GM10266 (cell line): ENCODE measurements around the gene GCGR.

Experiments
- DNase-seq: peaks from one replicate; pipeline ENCODE4 v3.0.0; 2012; ENCODE audit errors: extremely low spot score
- TF ChIP-seq, protein P1 (sequence below): IDR thresholded peaks from 2 replicates; pipeline ENCODE4 v1.5.1; 2012; ENCODE audit warnings: mild to moderate bottlenecking, low read depth; ENCODE audit not compliant: control insufficient read depth, insufficient read depth; ENCODE audit errors: missing control alignments

Gene GCGR

DNA sequence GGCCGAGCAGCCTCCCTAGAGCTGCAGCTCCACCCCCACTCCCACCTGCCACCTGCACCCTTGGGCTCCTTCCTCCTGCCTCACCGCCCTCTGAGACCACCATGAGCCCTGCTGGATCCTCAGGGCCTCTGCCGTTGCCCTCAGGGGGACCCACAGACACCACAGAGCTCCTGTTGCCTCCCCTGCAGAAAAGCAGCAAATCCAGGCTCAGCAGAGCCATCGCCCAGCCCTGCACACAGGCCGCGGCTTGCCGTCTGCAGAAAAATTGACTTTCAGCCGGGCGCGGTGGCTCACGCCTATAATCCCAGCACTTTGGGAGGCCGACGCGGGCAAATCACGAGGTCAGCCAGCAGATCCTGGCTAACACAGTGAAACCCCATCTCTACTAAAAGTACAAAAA is 37.9 kb downstream of the GCGR start:
- no peak for DNase-seq
- TF ChIP-seq, protein P1, sequence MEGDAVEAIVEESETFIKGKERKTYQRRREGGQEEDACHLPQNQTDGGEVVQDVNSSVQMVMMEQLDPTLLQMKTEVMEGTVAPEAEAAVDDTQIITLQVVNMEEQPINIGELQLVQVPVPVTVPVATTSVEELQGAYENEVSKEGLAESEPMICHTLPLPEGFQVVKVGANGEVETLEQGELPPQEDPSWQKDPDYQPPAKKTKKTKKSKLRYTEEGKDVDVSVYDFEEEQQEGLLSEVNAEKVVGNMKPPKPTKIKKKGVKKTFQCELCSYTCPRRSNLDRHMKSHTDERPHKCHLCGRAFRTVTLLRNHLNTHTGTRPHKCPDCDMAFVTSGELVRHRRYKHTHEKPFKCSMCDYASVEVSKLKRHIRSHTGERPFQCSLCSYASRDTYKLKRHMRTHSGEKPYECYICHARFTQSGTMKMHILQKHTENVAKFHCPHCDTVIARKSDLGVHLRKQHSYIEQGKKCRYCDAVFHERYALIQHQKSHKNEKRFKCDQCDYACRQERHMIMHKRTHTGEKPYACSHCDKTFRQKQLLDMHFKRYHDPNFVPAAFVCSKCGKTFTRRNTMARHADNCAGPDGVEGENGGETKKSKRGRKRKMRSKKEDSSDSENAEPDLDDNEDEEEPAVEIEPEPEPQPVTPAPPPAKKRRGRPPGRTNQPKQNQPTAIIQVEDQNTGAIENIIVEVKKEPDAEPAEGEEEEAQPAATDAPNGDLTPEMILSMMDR = no peak

DNA sequence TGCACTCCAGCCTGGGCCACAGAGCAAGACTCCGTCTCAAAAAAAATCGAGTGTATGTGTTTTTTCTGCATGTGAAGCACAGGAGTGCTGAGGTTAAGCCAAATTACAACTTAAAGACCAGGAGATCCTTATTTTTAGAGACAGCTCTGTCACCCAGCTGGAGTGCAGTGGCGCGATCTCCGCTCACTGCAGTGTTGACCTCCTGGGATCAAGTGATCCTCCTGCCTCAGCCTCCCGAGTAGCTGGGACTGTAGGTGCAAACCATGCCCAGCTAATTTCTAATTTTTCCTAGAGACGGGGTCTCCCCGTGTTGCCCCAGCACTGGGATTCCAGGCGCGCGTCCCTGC is 38.4 kb downstream of the GCGR start:
- DNase-seq = no peak
- TF ChIP-seq, protein P1 = no peak

DNA sequence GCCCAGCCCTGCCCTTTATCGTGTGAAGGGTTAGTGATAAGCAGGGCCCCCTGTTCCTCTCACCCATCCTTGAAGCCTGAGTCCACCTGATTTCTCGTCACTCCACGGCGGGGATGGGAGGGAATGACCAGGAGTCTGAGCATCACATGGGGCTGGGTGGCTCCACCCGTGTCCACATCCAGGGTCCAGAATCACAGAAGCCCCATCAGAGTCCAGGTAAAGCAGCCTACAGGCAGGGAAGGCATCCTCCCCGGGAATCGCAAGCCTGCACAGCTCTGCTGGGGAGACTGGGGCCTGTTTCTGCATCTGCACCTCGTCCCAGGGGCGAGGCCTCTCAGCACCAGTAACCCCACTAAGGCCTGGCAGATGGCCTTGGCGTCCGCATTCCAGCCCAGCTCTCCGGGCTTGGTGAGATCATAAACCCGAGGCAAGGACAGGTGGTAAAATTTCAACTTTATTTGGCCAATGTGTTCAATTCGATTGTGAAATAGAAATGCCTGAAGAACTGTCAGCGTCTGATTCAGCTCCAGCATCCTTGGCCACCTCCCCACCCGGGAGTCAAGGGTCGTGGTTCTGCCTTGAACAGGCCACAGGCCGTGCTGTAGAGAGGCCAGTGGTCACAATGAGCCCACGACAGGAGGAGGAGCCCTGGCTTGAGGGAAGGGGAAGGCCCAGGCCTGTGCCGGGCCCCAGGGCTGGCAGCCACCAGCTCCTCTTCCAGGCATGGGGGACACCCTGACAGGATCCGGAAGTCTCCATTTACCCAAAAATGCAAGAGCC is 39.0 kb downstream of the GCGR start:
- no peak for DNase-seq
- TF ChIP-seq, protein P1 = no peak

DNA sequence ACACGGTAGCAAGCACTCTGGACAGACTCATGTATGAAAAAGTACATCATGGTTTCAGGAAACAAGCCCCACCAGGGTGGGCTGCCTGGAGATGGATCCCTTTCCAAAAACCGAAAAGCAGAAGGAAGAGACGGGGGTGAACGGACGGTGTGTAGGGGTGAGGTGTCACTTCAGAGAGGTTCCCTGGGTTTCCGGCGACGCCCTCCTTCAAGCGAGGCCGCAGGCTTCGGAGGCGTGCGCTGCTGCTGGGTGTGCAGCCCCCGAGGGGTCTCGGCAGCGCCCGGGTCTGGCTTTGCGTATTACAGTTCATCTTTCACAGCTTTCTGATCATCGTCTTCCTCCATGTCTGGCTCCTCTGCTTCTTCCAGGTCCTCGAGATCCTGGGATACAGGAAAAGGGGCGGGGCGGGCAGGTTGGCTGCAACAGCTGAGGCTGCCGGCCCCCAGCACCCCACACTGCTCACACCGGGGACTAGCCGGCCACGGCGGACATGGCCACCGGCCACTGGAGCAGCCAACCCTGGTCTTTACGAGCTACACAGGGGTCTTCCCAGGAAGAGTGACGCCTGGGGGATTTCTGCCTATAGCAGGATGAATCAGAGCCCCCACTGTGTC is 39.9 kb downstream of the GCGR start:
- TF ChIP-seq, protein P1 = no peak
- no peak for DNase-seq

DNA sequence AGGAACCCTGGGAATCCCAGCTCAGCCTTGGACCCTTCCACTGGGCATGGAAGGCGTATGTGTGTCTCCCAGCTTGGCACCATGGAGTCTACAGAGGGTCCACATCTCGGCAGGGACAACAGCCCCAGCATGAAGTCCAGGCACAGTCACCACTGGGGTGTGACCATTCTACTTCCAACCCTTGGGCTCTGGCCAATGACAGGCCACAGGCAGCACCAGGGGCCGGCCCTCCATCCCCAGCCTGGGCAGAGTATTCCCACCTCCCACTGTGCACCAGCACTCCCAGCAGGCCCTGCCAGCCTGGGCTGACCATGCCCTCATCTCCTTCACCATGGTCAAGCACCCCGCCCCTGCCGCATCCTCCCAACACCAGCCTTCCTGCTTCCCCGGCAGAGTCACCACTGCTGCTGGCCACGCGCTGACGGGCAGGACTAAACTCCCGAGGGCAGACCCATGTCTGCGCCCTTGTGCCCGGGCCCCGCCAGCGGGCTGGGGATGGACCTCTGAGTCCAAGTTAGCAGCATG is 40.4 kb downstream of the GCGR start:
- DNase-seq = no peak
- TF ChIP-seq, protein P1 = no peak

DNA sequence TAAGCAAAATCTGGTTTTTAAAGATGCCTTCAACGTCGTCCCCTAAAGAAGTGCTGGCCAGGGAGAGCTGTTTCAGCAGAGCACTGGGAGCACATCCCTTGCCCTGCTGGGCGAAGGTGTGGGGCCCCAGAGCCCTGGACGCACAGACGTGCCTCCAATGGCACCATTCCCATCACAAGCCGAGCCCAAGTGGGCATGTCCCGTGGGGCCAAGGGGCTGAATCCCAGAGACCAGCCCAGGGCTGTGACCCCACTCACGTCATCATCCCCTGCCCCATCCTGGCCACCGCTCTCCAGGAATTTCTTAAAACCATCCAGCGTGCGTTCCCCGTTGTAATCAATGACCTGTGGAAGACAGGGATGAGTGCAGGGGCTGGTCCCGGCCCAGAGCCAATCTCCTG is 40.9 kb downstream of the GCGR start:
- TF ChIP-seq, protein P1 = no peak
- no peak for DNase-seq

DNA sequence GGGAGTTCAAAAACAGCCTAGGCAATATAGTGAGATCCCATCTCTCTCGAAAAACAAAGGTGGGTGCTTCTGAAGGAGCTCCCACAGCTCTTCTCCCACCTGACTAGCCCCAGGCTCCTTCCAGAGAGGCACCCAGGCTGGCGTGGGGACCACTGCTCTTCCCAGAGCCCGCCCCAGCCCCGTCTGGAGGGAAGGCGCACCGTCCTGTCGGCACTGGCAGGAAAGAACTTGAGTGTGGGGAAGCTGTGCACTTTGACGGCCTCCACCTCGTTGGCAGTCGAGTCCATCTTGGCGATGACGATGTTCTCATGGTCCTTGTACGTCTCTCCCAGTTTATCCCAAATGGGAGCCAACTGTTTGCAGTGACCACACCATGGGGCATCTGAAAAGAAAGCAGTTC is 41.4 kb downstream of the GCGR start:
- DNase-seq = no peak
- TF ChIP-seq, protein P1 = no peak
